Measurements from ENCODE around the gene ADGRB3.
"Not testable (repeated sequence)": the region's sequence is repeated elsewhere in the genome, so short reads cannot be mapped to it uniquely, and the experiment has no call there.

ADGRB3 gene

DNA sequence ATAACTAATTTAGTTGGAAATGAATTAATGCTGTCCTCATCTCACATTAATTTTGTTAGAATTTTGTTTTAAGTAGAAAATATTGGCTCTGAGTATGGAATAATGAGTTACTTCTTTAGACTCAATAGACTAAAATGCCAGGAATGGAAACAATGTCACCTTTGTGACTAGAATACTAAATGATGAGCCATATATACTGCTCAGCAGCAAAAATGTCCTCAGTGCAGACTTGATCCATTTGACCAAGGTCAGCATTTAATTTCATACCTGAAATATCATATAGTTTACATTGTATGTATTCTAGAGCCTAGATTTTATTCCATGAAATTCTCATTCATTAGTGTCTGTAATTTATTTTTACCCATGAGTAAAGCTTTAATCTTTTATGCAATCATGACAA lies 217.7 kb downstream of the ADGRB3 start:
- no peak overlapping the region for H3K9ac ChIP-seq (ENCODE audit: insufficient read length)
- H3K27ac ChIP-seq: no peak overlapping the region
- no peak overlapping the region for H3K4me3 ChIP-seq
- H3K9me3 ChIP-seq (ENCODE audit: low read depth, low read length): no peaks in the 10 kb centered on the region
- DNase-seq (ENCODE audit: low read depth, low spot score): no peak
- H3K36me3 ChIP-seq (ENCODE audit: insufficient read depth, low read length): no peaks in the 10 kb centered on the region
- no peak for TF ChIP-seq EZH2 (IDR thresholded peaks at IDR 0.05)
- TF ChIP-seq FOXP2 (optimal IDR thresholded peaks at IDR 0.05; ENCODE audit: control extremely low read depth, extremely low read length, insufficient read depth): no peak
- no peak for TF ChIP-seq POLR2AphosphoS5 (IDR thresholded peaks at IDR 0.05; ENCODE audit: borderline replicate concordance, low read depth, low read length)

DNA sequence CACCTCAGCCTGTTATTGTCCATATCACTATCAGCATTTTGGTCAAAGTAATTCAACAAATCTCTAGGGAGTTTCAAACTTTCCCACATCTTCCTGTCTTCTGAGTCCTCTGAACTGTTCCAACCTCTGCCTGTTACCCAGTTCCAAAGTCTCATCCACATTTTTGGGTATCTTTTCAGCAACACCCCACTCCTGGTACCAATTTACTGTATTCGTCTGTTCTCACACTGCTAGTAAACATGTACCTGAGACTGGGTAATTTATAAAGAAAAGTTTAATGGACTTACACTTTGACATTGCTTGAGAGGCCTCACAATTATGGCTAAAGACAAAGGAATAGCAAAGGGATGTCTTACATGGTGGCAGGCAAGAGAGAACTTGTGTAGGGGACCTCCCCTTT lies 224.2 kb downstream of the ADGRB3 start:
- peaks cover 7% of the 10 kb centered on the region; the same call in 1 of the 2 replicates for H3K9me3 ChIP-seq (ENCODE audit: low read depth, low read length)
- no peak for DNase-seq (ENCODE audit: low read depth, low spot score)
- no peak overlapping the region for H3K9ac ChIP-seq (ENCODE audit: insufficient read length)
- H3K27ac ChIP-seq: no peak overlapping the region
- no peak overlapping the region for H3K4me3 ChIP-seq
- TF ChIP-seq POLR2AphosphoS5 (IDR thresholded peaks at IDR 0.05; ENCODE audit: borderline replicate concordance, low read depth, low read length) (no peak), EZH2 (IDR thresholded peaks at IDR 0.05) (no peak), FOXP2 (optimal IDR thresholded peaks at IDR 0.05; ENCODE audit: control extremely low read depth, extremely low read length, insufficient read depth) (no peak)
- H3K36me3 ChIP-seq (ENCODE audit: insufficient read depth, low read length): no peaks in the 10 kb centered on the region

DNA sequence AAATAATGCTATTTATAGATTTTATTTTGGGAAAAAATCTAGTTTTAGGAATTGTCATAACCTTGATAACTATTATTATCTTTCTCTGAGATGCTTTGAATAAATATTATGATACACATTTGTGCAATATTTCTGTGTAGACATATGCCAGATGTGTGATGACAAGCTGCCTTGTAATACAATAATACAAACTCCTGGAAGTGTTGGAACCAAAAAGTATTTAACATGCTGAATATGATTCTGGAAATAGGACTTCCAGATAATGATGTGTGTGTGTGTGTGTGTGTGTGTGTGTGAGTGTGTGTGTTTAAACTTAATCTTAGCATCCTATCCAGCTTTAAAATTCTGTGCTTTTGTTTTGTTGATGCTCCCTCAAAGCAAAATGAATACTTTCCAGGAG lies 233.6 kb downstream of the ADGRB3 start:
- no peak for TF ChIP-seq FOXP2 (optimal IDR thresholded peaks at IDR 0.05; ENCODE audit: control extremely low read depth, extremely low read length, insufficient read depth)
- TF ChIP-seq EZH2 (IDR thresholded peaks at IDR 0.05): no peak
- no peak for TF ChIP-seq POLR2AphosphoS5 (IDR thresholded peaks at IDR 0.05; ENCODE audit: borderline replicate concordance, low read depth, low read length)
- H3K9me3 ChIP-seq (ENCODE audit: low read depth, low read length): peaks cover 4% of the 10 kb centered on the region; the same call in 1 of the 2 replicates
- H3K4me3 ChIP-seq: no peak overlapping the region
- no peak overlapping the region for H3K9ac ChIP-seq (ENCODE audit: insufficient read length)
- H3K36me3 ChIP-seq (ENCODE audit: insufficient read depth, low read length): no peaks in the 10 kb centered on the region
- H3K27ac ChIP-seq: no peak overlapping the region
- DNase-seq (ENCODE audit: low read depth, low spot score): no peak

DNA sequence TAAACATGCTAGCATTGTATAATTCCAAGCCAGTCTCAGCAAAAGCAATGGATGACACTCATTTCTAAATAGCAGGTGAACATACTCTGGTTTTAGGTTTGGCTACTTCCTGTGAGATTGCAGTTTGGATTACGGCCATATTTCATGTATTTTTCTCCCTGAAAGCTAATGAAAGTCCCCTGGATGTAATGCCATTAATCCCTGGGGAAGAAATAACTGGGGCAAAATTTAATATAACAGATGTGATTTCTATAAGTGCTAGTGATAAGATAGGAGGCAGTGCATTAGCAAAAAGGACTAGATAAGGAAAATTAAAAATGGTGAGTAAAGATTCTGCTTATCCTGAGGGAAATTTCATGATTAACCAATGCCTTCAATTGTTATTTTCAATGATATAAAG lies 238.2 kb downstream of the ADGRB3 start:
- Histone ChIP-seq H3K9me3 (ENCODE audit: low read depth, low read length) (no peaks in the 10 kb centered on the region), H3K9ac (ENCODE audit: insufficient read length) (peak overlapping the region; percentile 16), H3K4me3 (peak overlapping the region; percentile 31; the same call in 1 of the 2 replicates), H3K27ac (peak overlapping the region; percentile 99), H3K36me3 (ENCODE audit: insufficient read depth, low read length) (no peaks in the 10 kb centered on the region)
- no peak for DNase-seq (ENCODE audit: low read depth, low spot score)
- no peak for TF ChIP-seq FOXP2 (optimal IDR thresholded peaks at IDR 0.05; ENCODE audit: control extremely low read depth, extremely low read length, insufficient read depth)
- TF ChIP-seq EZH2 (IDR thresholded peaks at IDR 0.05): no peak
- no peak for TF ChIP-seq POLR2AphosphoS5 (IDR thresholded peaks at IDR 0.05; ENCODE audit: borderline replicate concordance, low read depth, low read length)

DNA sequence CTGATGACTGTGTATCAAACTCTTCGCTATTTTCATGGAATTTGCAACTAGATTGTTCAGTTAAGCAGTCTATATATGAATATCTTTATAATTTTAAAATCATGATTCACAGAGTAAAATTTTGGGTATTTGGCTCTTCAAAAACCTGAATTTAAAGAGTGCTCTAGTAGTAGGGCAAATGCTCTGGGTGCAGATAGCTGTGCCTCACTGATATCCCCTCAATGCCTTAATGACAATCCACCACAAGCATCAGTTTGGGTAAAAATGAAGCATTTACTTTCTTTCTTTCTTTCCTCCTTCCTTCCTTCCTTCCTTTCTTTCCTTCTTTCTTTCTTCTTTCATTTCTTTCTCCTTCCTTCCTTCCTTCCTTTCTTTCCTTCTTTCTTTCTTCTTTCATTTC lies 239.7 kb downstream of the ADGRB3 start:
- Histone ChIP-seq H3K27ac (peak overlapping the region; percentile 99), H3K9me3 (ENCODE audit: low read depth, low read length) (0 out of 2 replicates have a peak, but pooled peaks cover 3% of the 10 kb centered on the region), H3K9ac (ENCODE audit: insufficient read length) (peak overlapping the region; percentile 47), H3K36me3 (ENCODE audit: insufficient read depth, low read length) (0 out of 2 replicates have a peak, but pooled peaks cover 3% of the 10 kb centered on the region), H3K4me3 (peak overlapping the region; percentile 50)
- peak; percentile 81 for DNase-seq (ENCODE audit: low read depth, low spot score)
- TF ChIP-seq POLR2AphosphoS5 (IDR thresholded peaks at IDR 0.05; ENCODE audit: borderline replicate concordance, low read depth, low read length) (peak; percentile 28; the same call in 1 of the 2 replicates), FOXP2 (optimal IDR thresholded peaks at IDR 0.05; ENCODE audit: control extremely low read depth, extremely low read length, insufficient read depth) (no peak)

DNA sequence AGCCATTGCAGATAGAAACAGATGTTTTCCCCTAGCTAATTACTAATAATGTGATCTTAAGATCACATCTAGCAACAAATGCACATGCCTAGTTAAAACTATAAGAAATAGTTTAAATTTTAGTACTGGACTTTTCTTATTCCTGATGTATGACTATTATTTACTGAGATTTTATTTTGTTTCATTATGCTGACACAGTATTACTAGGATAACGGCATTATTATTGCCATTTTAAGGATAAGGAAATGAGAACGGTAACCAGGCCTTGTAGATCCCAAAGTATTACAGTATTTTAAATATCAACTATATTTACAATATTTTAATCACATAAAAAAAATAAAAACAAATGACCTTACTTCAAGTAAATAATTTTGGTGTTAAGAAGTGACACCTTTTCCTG lies 240.3 kb downstream of the ADGRB3 start:
- Histone ChIP-seq H3K27ac (peak overlapping the region; percentile 98), H3K9ac (ENCODE audit: insufficient read length) (peak overlapping the region; percentile 57), H3K9me3 (ENCODE audit: low read depth, low read length) (0 out of 2 replicates have a peak, but pooled peaks cover 3% of the 10 kb centered on the region), H3K4me3 (peak overlapping the region; percentile 71), H3K36me3 (ENCODE audit: insufficient read depth, low read length) (0 out of 2 replicates have a peak, but pooled peaks cover 3% of the 10 kb centered on the region)
- DNase-seq (ENCODE audit: low read depth, low spot score): no peak
- TF ChIP-seq POLR2AphosphoS5 (IDR thresholded peaks at IDR 0.05; ENCODE audit: borderline replicate concordance, low read depth, low read length) (no peak), FOXP2 (optimal IDR thresholded peaks at IDR 0.05; ENCODE audit: control extremely low read depth, extremely low read length, insufficient read depth) (no peak), EZH2 (IDR thresholded peaks at IDR 0.05) (no peak)

DNA sequence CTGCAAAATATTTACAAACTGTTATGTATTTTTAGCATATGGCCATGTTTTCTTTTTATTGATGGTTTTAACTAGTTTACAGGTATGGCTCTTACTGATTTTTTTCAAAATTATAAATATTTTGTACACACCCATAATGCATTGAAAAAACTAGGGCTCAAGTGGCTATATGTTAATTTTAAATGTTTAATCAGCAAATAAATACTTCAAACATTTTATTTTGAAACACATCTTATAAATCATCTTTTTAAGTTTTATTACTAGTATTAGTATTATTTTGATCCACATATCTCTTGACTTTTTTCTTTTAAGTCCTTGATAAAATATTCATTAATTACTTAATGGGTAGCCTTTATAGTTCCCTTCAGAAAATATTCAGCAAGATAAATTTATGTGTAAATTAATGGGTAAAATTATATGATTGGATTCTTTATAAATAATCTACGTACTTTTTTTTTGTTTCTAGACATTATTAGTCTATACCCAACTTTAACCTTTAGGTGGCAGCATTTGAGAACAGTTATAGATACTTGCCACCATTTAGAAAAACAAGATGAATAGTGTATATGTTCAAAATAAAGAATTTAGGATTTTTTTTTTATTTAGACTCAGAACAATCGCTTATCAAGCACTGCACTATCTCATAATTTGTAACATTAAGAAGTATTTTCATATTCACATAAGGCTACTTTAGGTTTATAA lies 241.9 kb downstream of the ADGRB3 start:
- Histone ChIP-seq H3K4me3 (peak overlapping the region; percentile 35), H3K9ac (ENCODE audit: insufficient read length) (peak overlapping the region; percentile 8), H3K27ac (peak overlapping the region; percentile 98), H3K9me3 (ENCODE audit: low read depth, low read length) (0 out of 2 replicates have a peak, but pooled peaks cover 3% of the 10 kb centered on the region), H3K36me3 (ENCODE audit: insufficient read depth, low read length) (0 out of 2 replicates have a peak, but pooled peaks cover 3% of the 10 kb centered on the region)
- TF ChIP-seq FOXP2 (optimal IDR thresholded peaks at IDR 0.05; ENCODE audit: control extremely low read depth, extremely low read length, insufficient read depth) (no peak), POLR2AphosphoS5 (IDR thresholded peaks at IDR 0.05; ENCODE audit: borderline replicate concordance, low read depth, low read length) (no peak), EZH2 (IDR thresholded peaks at IDR 0.05) (no peak)
- no peak for DNase-seq (ENCODE audit: low read depth, low spot score)

DNA sequence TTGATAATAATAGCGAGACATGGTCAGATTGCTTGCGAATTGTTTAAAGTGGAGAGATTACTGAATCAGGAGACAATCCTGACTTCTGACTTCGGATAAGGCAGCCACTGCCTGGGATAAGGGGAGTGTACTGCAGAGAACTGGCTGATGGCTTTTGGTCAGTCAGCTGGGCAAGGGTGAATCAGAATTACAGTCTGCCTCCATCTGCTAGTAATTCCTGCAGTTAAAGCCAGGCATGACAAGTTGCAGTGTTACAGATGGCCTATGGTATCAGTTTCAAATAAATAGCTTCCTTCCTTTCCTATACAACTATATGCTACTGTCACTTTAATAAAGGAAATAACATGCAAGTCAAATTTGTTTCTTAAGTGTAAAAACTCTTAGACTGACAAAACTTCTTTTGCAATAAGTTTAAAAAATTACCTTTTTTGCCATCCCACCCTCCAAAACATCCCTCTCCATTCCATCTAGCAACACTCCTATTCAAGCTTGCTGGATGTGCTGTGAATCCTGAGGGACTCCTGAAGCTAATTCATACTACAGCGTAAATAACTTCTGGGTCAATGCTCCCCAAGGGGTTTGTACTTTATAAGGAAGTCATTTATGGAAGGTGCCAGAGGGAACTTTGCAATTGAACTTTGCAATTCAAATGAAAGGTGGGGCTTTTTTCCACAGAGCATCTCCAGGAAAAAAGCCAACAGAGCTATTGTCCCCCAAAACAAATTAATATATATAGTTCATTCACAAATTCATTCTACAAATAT lies 245.2 kb downstream of the ADGRB3 start:
- TF ChIP-seq EZH2 (IDR thresholded peaks at IDR 0.05) (no peak), FOXP2 (optimal IDR thresholded peaks at IDR 0.05; ENCODE audit: control extremely low read depth, extremely low read length, insufficient read depth) (no peak), POLR2AphosphoS5 (IDR thresholded peaks at IDR 0.05; ENCODE audit: borderline replicate concordance, low read depth, low read length) (no peak)

DNA sequence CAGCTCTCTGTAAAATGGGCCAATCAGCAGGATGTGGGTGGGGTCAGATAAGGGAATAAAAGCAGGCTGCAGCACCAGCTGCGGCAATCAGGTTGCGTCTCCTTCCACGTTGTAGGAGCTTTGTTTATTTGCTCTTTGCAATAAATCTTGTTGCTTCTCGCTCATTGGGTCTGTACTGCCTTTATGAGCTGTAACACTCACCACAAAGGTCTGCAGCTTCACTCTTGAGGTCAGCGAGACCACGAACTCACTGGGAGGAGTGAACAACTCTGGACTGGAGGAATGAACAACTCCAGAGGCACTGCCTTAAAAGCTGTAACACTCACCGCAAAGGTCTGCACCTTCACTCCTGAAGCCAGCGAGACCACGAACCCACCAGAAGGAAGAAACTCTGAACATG lies 248.2 kb downstream of the ADGRB3 start:
- H3K4me3 ChIP-seq; H3K27ac ChIP-seq; H3K9ac ChIP-seq (ENCODE audit: insufficient read length); H3K36me3 ChIP-seq (ENCODE audit: insufficient read depth, low read length); DNase-seq (ENCODE audit: low read depth, low spot score); H3K9me3 ChIP-seq (ENCODE audit: low read depth, low read length): not testable (repeated sequence)

More for the DNA sequence above, 245.2 kb downstream of the ADGRB3 start:
- H3K4me3 ChIP-seq: no peak overlapping the region
- H3K27ac ChIP-seq: no peak overlapping the region
- H3K36me3 ChIP-seq (ENCODE audit: insufficient read depth, low read length): peaks cover 8% of the 10 kb centered on the region; the same call in 1 of the 2 replicates
- 0 out of 2 replicates have a peak, but pooled peaks cover 3% of the 10 kb centered on the region for H3K9me3 ChIP-seq (ENCODE audit: low read depth, low read length)
- no peak for DNase-seq (ENCODE audit: low read depth, low spot score)
- no peak overlapping the region for H3K9ac ChIP-seq (ENCODE audit: insufficient read length)

All from SK-N-MC (cell line).